Measurements from ENCODE around the gene SPECC1L.

GRCh38 chr22:24431309-24432034 lies 160.8 kb downstream of the SPECC1L start:
- TF ChIP-seq EP300 (IDR thresholded peaks at IDR 0.05) (no peak), POLR2AphosphoS5 (IDR thresholded peaks at IDR 0.05) (no peak)

All from upper lobe of left lung (tissue), 4 donors.